ENCODE measurements around the gene SOS1. TPM values are rescaled to one million over a fixed set of nuclear protein-coding genes. Genes with fewer than 3 reads are reported as not detected.

Gene SOS1
- total RNA-seq, 1 experiment from 2014 or later: 28.7 TPM

GRCh38 chr2:39160982-39161381, 40.1 kb upstream of the SOS1 start:
- CTCF ChIA-PET: no interaction called here
- no peak for DNase-seq (ENCODE audit: low read depth, low spot score)
- in situ Hi-C loops (cut with HindIII; ENCODE audit: low pct_unique_long_range_greater_than_20kb, low sequenced_read_pairs) (no loop called here), intact Hi-C loops (cut with micrococcal nuclease; ENCODE audit: unreplicated experiment) (no loop called here)
- Histone ChIP-seq H3K27me3 (ENCODE audit: control insufficient read depth, insufficient read depth, low read length) (no peaks in the 10 kb centered on the region), H3K4me1 (ENCODE audit: control insufficient read depth, insufficient read depth, low read length) (no peaks in the 10 kb centered on the region), H3K36me3 (ENCODE audit: control insufficient read depth, insufficient read depth, low read length) (no peaks in the 10 kb centered on the region), H3K4me3 (ENCODE audit: low read depth in 2 of 2, low read length in 2 of 2) (no peak overlapping the region), H3K27ac (ENCODE audit: low read length) (no peak overlapping the region), H3K9me3 (ENCODE audit: control insufficient read depth, insufficient read depth, low read depth, low read length) (no peaks in the 10 kb centered on the region)
- TF ChIP-seq TCF7L2 (IDR thresholded peaks at IDR 0.05; ENCODE audit: low read depth, low read length) (no peak), SIN3A (IDR thresholded peaks at IDR 0.05; ENCODE audit: borderline replicate concordance, insufficient read depth, low read depth, low read length) (no peak), POLR2AphosphoS5 (IDR thresholded peaks at IDR 0.05; ENCODE audit: low read depth, low read length) (no peak), CTCF (IDR thresholded peaks at IDR 0.05) (no peak), REST (IDR thresholded peaks at IDR 0.05; ENCODE audit: insufficient read depth in 1 of 2, low read depth in 2 of 2, low read length in 1 of 2) (no peak)
- POLR2A ChIA-PET: no interaction called here
- BruUV-seq (replicated peaks): no TSS peak
- no peak for ATAC-seq

- H3K4me3 ChIP-seq (ENCODE audit: low read depth in 2 of 2, low read length in 2 of 2): no peak overlapping the region
- no peak overlapping the region for H3K27ac ChIP-seq (ENCODE audit: low read length)
- ChIA-PET CTCF (no interaction called here), POLR2A (no interaction called here)
- no peaks in the 10 kb centered on the region for H3K4me1 ChIP-seq (ENCODE audit: control insufficient read depth, insufficient read depth, low read length)
- intact Hi-C loops (cut with micrococcal nuclease; ENCODE audit: unreplicated experiment) (no loop called here), in situ Hi-C loops (cut with HindIII; ENCODE audit: low pct_unique_long_range_greater_than_20kb, low sequenced_read_pairs) (no loop called here)
- no peaks in the 10 kb centered on the region for H3K9me3 ChIP-seq (ENCODE audit: control insufficient read depth, insufficient read depth, low read depth, low read length)
- DNase-seq (ENCODE audit: low read depth, low spot score) (no peak), ATAC-seq (no peak)
- BruUV-seq (replicated peaks): no TSS peak
- H3K27me3 ChIP-seq (ENCODE audit: control insufficient read depth, insufficient read depth, low read length): no peaks in the 10 kb centered on the region
- H3K36me3 ChIP-seq (ENCODE audit: control insufficient read depth, insufficient read depth, low read length): no peaks in the 10 kb centered on the region
- no peak for TF ChIP-seq TCF7L2 (IDR thresholded peaks at IDR 0.05; ENCODE audit: low read depth, low read length)
- TF ChIP-seq REST (IDR thresholded peaks at IDR 0.05; ENCODE audit: insufficient read depth in 1 of 2, low read depth in 2 of 2, low read length in 1 of 2): no peak
- no peak for TF ChIP-seq CTCF (IDR thresholded peaks at IDR 0.05)
- TF ChIP-seq SIN3A (IDR thresholded peaks at IDR 0.05; ENCODE audit: borderline replicate concordance, insufficient read depth, low read depth, low read length): no peak
- no peak for TF ChIP-seq POLR2AphosphoS5 (IDR thresholded peaks at IDR 0.05; ENCODE audit: low read depth, low read length)
These were observed 38.4 kb upstream of the SOS1 start for GRCh38 chr2:39159283-39159682.

Measured in Panc1 (cell line).